ENCODE measurements around the gene PCP2.

DNA sequence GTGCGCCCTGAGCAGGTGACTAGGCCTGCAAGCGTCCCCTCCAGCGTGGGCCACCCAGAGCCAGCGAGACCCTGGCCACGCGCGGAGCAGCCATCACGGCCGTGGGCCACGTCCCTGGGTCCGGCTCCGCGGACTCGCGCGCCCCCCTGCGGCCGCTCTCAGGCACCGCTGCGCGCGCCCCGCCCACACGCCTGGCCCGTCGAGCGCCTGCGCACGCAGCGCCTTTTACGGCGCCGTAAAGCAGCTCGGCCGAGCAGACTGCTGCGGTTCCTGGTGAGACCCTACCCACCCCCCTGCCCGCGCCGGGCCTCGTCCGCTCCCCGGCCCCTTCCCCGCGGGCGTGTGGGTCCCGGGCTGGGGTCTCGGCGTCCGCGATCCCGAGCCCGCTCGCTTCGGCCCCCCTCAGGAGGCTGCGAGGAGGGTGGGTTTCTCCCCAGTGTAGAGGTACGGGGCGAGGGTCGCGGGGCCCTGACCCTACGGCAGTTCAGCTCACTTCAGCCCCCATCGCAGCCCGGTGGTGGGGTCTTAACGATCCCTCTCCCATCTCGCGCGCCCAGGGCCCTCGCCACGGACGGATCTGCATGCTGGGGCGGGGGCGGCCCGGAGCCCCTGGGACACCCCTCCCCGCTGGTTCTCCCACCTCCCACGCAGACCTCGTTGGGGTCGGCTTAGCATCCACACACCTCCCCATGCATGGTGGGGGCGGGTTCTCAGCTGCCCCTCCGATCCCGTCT is 47.3 kb upstream of the PCP2 start, which contains the start of gene TRAPPC5:
- TF ChIP-seq EZH2 (IDR thresholded peaks at IDR 0.05; ENCODE audit: insufficient read depth, poor library complexity, severe bottlenecking) (no peak), EZH2phosphoT487 (IDR thresholded peaks at IDR 0.05; ENCODE audit: insufficient read depth, low read depth) (no peak)

Data from GM23248 (cell line).